Loucy (cell line): ENCODE measurements around the gene GIPR.

Source experiments
- EZH2phosphoT487 ChIP-seq: fragments of 200-600 bp; IDR thresholded peaks from 2 replicates; pipeline ENCODE4 v1.6.1; 2018; ENCODE audit warnings: antibody characterized with exemption, mild to moderate bottlenecking, moderate library complexity, borderline replicate concordance
- TF ChIP-seq, protein P1 (sequence below): fragments of 200-600 bp; sonication (generic); conservative IDR thresholded peaks from 2 replicates; pipeline ENCODE4 v1.5.1; 2014; ENCODE audit warnings: mild to moderate bottlenecking, antibody characterized with exemption, low read length

DNA sequence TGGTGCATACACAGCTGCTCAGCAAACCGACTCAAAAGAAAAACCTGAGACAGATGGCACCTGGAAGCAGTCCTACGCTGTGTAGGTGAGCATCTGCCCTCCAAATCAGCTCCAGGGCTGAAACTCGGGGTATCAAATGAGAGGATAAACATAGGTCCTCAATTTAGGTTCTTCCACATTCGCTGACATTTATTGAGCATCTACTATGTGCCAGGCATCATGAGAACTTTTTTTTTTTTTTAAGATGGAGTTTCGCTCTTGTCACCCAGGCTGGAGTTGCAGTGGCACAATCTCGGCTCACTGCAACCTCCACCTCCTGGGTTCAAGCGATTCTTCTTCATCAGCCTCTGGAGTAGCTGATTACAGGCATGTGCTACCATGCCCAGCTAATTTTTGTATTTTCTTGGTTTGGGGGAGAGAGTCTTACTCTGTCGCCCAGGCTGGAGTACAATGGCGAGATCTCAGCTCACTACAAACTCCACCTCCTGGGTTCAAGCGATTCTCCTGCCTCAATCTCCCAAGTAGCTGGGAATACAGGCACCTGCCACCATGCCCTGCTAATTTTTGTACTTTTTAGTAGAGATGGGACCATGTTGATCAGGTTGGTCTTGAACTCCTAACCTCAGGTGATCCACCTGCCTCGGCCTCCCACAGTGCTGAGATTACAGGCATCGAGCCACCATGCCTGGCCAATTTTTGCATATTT, 37.8 kb downstream of the GIPR start:
- TF ChIP-seq, protein P1, sequence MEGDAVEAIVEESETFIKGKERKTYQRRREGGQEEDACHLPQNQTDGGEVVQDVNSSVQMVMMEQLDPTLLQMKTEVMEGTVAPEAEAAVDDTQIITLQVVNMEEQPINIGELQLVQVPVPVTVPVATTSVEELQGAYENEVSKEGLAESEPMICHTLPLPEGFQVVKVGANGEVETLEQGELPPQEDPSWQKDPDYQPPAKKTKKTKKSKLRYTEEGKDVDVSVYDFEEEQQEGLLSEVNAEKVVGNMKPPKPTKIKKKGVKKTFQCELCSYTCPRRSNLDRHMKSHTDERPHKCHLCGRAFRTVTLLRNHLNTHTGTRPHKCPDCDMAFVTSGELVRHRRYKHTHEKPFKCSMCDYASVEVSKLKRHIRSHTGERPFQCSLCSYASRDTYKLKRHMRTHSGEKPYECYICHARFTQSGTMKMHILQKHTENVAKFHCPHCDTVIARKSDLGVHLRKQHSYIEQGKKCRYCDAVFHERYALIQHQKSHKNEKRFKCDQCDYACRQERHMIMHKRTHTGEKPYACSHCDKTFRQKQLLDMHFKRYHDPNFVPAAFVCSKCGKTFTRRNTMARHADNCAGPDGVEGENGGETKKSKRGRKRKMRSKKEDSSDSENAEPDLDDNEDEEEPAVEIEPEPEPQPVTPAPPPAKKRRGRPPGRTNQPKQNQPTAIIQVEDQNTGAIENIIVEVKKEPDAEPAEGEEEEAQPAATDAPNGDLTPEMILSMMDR = no peak
- TF ChIP-seq EZH2phosphoT487 = no peak
